22Rv1 (cell line): ENCODE results near the gene PRKCE.

Experiments
- ZFX ChIP-seq: fragments of 450-650 bp; IDR thresholded peaks from 2 replicates; pipeline ENCODE4 v1.6.1; 2017; ENCODE audit warnings: antibody characterized with exemption, borderline replicate concordance
- TF ChIP-seq, protein P1 (sequence below): fragments of 450-650 bp; IDR thresholded peaks from 2 replicates; pipeline ENCODE4 v1.5.1; 2017; ENCODE audit warnings: mild to moderate bottlenecking

- TF ChIP-seq, protein P1, sequence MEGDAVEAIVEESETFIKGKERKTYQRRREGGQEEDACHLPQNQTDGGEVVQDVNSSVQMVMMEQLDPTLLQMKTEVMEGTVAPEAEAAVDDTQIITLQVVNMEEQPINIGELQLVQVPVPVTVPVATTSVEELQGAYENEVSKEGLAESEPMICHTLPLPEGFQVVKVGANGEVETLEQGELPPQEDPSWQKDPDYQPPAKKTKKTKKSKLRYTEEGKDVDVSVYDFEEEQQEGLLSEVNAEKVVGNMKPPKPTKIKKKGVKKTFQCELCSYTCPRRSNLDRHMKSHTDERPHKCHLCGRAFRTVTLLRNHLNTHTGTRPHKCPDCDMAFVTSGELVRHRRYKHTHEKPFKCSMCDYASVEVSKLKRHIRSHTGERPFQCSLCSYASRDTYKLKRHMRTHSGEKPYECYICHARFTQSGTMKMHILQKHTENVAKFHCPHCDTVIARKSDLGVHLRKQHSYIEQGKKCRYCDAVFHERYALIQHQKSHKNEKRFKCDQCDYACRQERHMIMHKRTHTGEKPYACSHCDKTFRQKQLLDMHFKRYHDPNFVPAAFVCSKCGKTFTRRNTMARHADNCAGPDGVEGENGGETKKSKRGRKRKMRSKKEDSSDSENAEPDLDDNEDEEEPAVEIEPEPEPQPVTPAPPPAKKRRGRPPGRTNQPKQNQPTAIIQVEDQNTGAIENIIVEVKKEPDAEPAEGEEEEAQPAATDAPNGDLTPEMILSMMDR, result no peak
- no peak for TF ChIP-seq ZFX
Measured at GRCh38 chr2:46216213-46216612, 564.7 kb downstream of the PRKCE start.
